Endodermal cell (in vitro differentiated cells): ENCODE results near the gene TPSD1. TPM values are rescaled to one million over a fixed set of nuclear protein-coding genes. Genes with fewer than 3 reads are reported as not detected.
"Not testable (repeated sequence)": the region's sequence is repeated elsewhere in the genome, so short reads cannot be mapped to it uniquely, and the experiment has no call there.

Source experiments
- DNase-seq: peaks from one replicate; pipeline ENCODE4 v3.0.0-alpha.2; 2017
- H3K27ac ChIP-seq: 2 replicates; pipeline ENCODE4 v1.5.1; 2013; ENCODE audit warnings: mild to moderate bottlenecking, low read depth, low read length, moderate library complexity
- H3K27me3 ChIP-seq: 2 replicates; pipeline ENCODE4 v1.6.1; 2013; ENCODE audit warnings: mild to moderate bottlenecking, low read length, moderate library complexity; ENCODE audit not compliant: insufficient read depth, control insufficient read depth, poor library complexity, severe bottlenecking
- H3K36me3 ChIP-seq: 2 replicates; pipeline ENCODE4 v1.7.0; 2013; ENCODE audit warnings: mild to moderate bottlenecking, low read length, moderate library complexity; ENCODE audit not compliant: control insufficient read depth, insufficient read depth
- H3K4me1 ChIP-seq: one replicate; pipeline ENCODE4 v1.7.0; 2013; ENCODE audit warnings: low read length; ENCODE audit not compliant: control insufficient read depth, insufficient read depth
- H3K4me3 ChIP-seq: 2 replicates; pipeline ENCODE4 v1.5.1; 2013; ENCODE audit warnings: mild to moderate bottlenecking, low read length, moderate library complexity
- H3K9ac ChIP-seq: 2 replicates; pipeline ENCODE4 v1.6.1; 2013; ENCODE audit warnings: mild to moderate bottlenecking, low read length, moderate library complexity; ENCODE audit not compliant: poor library complexity, severe bottlenecking; ENCODE audit errors: extremely low read depth
- H3K9me3 ChIP-seq: 2 replicates; pipeline ENCODE4 v1.6.1; 2013; ENCODE audit warnings: mild to moderate bottlenecking, low read length, moderate library complexity; ENCODE audit not compliant: control insufficient read depth
- H3K27ac Mint-ChIP-seq: 2 replicates; pipeline ENCODE4 v1.8.0; 2020; ENCODE audit warnings: mixed read lengths
- H3K27me3 Mint-ChIP-seq: 2 replicates; pipeline ENCODE4 v1.8.0; 2021; ENCODE audit warnings: mild to moderate bottlenecking, mixed read lengths; ENCODE audit not compliant: insufficient read depth
- H3K36me3 Mint-ChIP-seq: 2 replicates; pipeline ENCODE4 v1.8.0; 2020; ENCODE audit warnings: low read depth, mixed read lengths
- H3K4me1 Mint-ChIP-seq: 2 replicates; pipeline ENCODE4 v1.8.0; 2020; ENCODE audit warnings: mixed read lengths
- H3K4me3 Mint-ChIP-seq: 2 replicates; pipeline ENCODE4 v1.8.0; 2020; ENCODE audit warnings: mild to moderate bottlenecking, moderate library complexity, mixed read lengths
- H3K9me3 Mint-ChIP-seq: 2 replicates; pipeline ENCODE4 v1.8.0; 2020; ENCODE audit warnings: mild to moderate bottlenecking, mixed read lengths
- CTCF ChIP-seq: fragments of 200-600 bp; sonication (generic); conservative IDR thresholded peaks from 2 replicates; pipeline ENCODE4 v1.5.0; 2021; ENCODE audit warnings: antibody characterized with exemption, mild to moderate bottlenecking
- WGBS, 2 experiments: methylation state at CpG; one replicate each; pipeline versions ENCODE4 v1.1.5 to v1.1.7; 2013; ENCODE audit warnings: missing lambda C conversion rate in 2 of 2, mixed read lengths in 1 of 2; ENCODE audit not compliant: insufficient coverage in 1 of 2, insufficient read length in 1 of 2; 5-methylcytosine and 5-hydroxymethylcytosine counted together
- total RNA-seq, 2 donors: library from RNA; stranded (reverse); fragmentation: NEBNext Ultra II Directional in 1 of 2; extraction: Animal tissue kit (Norgen Biotek cat#: 25700) in 1 of 2; gene quantifications; 2 replicates in 1 of 2; 3 replicates in 1 of 2; pipeline ENCODE4 v1.2.1, GENCODE V29; 2021

The TPSD1 gene
- total RNA-seq, 2 donors from 2014 or later: not detected

GRCh38 chr16:1254821-1255220, 1.0 kb upstream of the TPSD1 start:
- not testable (repeated sequence) for H3K4me3 ChIP-seq, H3K27ac ChIP-seq, H3K4me1 Mint-ChIP-seq, H3K9me3 Mint-ChIP-seq, H3K9me3 ChIP-seq, H3K36me3 ChIP-seq, H3K4me1 ChIP-seq, H3K9ac ChIP-seq, H3K4me3 Mint-ChIP-seq, H3K27ac Mint-ChIP-seq, H3K36me3 Mint-ChIP-seq, DNase-seq
- WGBS, 2 experiments: 100% methylated on average over 2 of the region's 3 CpGs; no CpG with 5 or more reads in 1 of the 2 experiments
- H3K27me3 ChIP-seq: peaks cover 12% of the 10 kb centered on the region
- peaks cover 11% of the 10 kb centered on the region for H3K27me3 Mint-ChIP-seq

- H3K27ac ChIP-seq, H3K9ac ChIP-seq, H3K4me3 ChIP-seq, H3K4me3 Mint-ChIP-seq, H3K36me3 Mint-ChIP-seq, H3K27me3 Mint-ChIP-seq, H3K36me3 ChIP-seq, H3K4me1 ChIP-seq, H3K27ac Mint-ChIP-seq, DNase-seq, H3K9me3 ChIP-seq, H3K9me3 Mint-ChIP-seq, H3K4me1 Mint-ChIP-seq: not testable (repeated sequence)
- WGBS, 2 experiments: 87 to 92% methylated on average over 6 to 23 of the region's 23 CpGs
- H3K27me3 ChIP-seq: peaks cover 26% of the 10 kb centered on the region
These were observed 516 bp downstream of the TPSD1 start for GRCh38 chr16:1256296-1256873.

GRCh38 chr16:1256874-1257322, 1.0 kb downstream of the TPSD1 start:
- Mint-ChIP-seq H3K4me3 (no peak overlapping the region), H3K27me3 (peaks cover 9% of the 10 kb centered on the region), H3K27ac (no peak overlapping the region), H3K36me3 (no peaks in the 10 kb centered on the region), H3K4me1 (no peaks in the 10 kb centered on the region), H3K9me3 (no peaks in the 10 kb centered on the region)
- Histone ChIP-seq H3K4me3 (no peak overlapping the region), H3K36me3 (no peaks in the 10 kb centered on the region), H3K9me3 (no peaks in the 10 kb centered on the region), H3K27me3 (peaks cover 30% of the 10 kb centered on the region), H3K27ac (no peak overlapping the region), H3K4me1 (no peaks in the 10 kb centered on the region), H3K9ac (no peak overlapping the region)
- no peak for DNase-seq
- 90 to 95% methylated on average over 13 to 22 of the region's 22 CpGs for WGBS, 2 experiments
- no peak for TF ChIP-seq CTCF

- Histone ChIP-seq H3K36me3 (no peaks in the 10 kb centered on the region), H3K4me1 (no peaks in the 10 kb centered on the region), H3K27ac (no peak overlapping the region), H3K9ac (no peak overlapping the region), H3K9me3 (no peaks in the 10 kb centered on the region), H3K4me3 (no peak overlapping the region), H3K27me3 (peaks cover 30% of the 10 kb centered on the region)
- Mint-ChIP-seq H3K4me1 (no peaks in the 10 kb centered on the region), H3K36me3 (no peaks in the 10 kb centered on the region), H3K27me3 (peaks cover 7% of the 10 kb centered on the region), H3K9me3 (no peaks in the 10 kb centered on the region), H3K27ac (no peak overlapping the region), H3K4me3 (no peak overlapping the region)
- no peak for TF ChIP-seq CTCF
- DNase-seq: no peak
- 89% methylated on average over 17 to 34 of the region's 34 CpGs for WGBS, 2 experiments
These were observed 1.8 kb downstream of the TPSD1 start for GRCh38 chr16:1257561-1258224.
